WTC11 (cell line): ENCODE data around the gene CACNA2D3. TPM values are rescaled to one million over a fixed set of nuclear protein-coding genes. Genes with fewer than 3 reads are reported as not detected.

Experiments used
- ATAC-seq: fragments of 200-7000 bp; cut with Tn5 transposase; 2 replicates; pipeline ENCODE4 v1.10.0; 2021; ENCODE audit warnings: mild to moderate bottlenecking, moderate library complexity
- CTCF ChIA-PET: fragments of 300-600 bp; sonication (Branson Sonifier 250); formaldehyde crosslinking; loops from one replicate; lab custom pipeline; 2021; ENCODE audit warnings: antibody characterized with exemption; lab: Charles Lee
- POLR2A ChIA-PET: fragments of 350-600 bp; sonication (Branson Sonifier 250); formaldehyde crosslinking; loops from one replicate; lab custom pipeline; 2021; ENCODE audit warnings: antibody characterized with exemption; lab: Charles Lee
- DNase-seq: peaks from one replicate; pipeline ENCODE4 v3.0.0; 2021; ENCODE audit warnings: low spot score
- H3K27ac Mint-ChIP-seq: 2 replicates; pipeline ENCODE4 v1.8.0; 2021; ENCODE audit warnings: mixed read lengths
- H3K27me3 Mint-ChIP-seq: 2 replicates; pipeline ENCODE4 v1.8.0; 2021; ENCODE audit warnings: low read depth, mild to moderate bottlenecking, moderate library complexity, mixed read lengths
- H3K36me3 Mint-ChIP-seq: 2 replicates; pipeline ENCODE4 v1.8.0; 2021; ENCODE audit warnings: mixed read lengths
- H3K4me1 Mint-ChIP-seq: 2 replicates; pipeline ENCODE4 v1.8.0; 2022; ENCODE audit warnings: mixed read lengths
- H3K4me3 Mint-ChIP-seq: 2 replicates; pipeline ENCODE4 v1.8.0; 2021; ENCODE audit warnings: mild to moderate bottlenecking, moderate library complexity, mixed read lengths
- H3K9me3 Mint-ChIP-seq: 2 replicates; pipeline ENCODE4 v1.8.0; 2021; ENCODE audit warnings: mixed read lengths
- FOXP1 ChIP-seq: sonication (generic); formaldehyde crosslinking; IDR thresholded peaks from 2 replicates; pipeline ENCODE4 v1.8.0; 2022; ENCODE audit warnings: missing genetic modification reagents, mild to moderate bottlenecking, moderate library complexity, borderline replicate concordance
- GABPB1 ChIP-seq: sonication (generic); formaldehyde crosslinking; IDR thresholded peaks from 2 replicates; pipeline ENCODE4 v1.8.1; 2023; ENCODE audit warnings: mild to moderate bottlenecking, missing genetic modification reagents
- HMGA2 ChIP-seq: fragments of 250-450 bp; sonication (Bioruptor Pico); IDR thresholded peaks from 2 replicates; pipeline ENCODE4 v1.4.0; 2021; ENCODE audit warnings: mild to moderate bottlenecking, moderate library complexity
- MAX ChIP-seq: sonication (generic); formaldehyde crosslinking; IDR thresholded peaks from 2 replicates; pipeline ENCODE4 v1.8.0; 2022; ENCODE audit warnings: mild to moderate bottlenecking, missing genetic modification reagents
- MXD4 ChIP-seq: fragments of 250-450 bp; sonication (Bioruptor Pico); IDR thresholded peaks from 2 replicates; pipeline ENCODE4 v1.8.0; 2021; ENCODE audit warnings: mild to moderate bottlenecking, moderate library complexity, borderline replicate concordance
- NR1H2 ChIP-seq: sonication (generic); formaldehyde crosslinking; IDR thresholded peaks from 2 replicates; pipeline ENCODE4 v1.9.0; 2021; ENCODE audit warnings: mild to moderate bottlenecking, moderate library complexity, missing genetic modification reagents
- OVOL2 ChIP-seq: fragments of 250-450 bp; sonication (Bioruptor Pico); IDR thresholded peaks from 2 replicates; pipeline ENCODE4 v1.9.0; 2021; ENCODE audit warnings: mild to moderate bottlenecking, borderline replicate concordance
- SP1 ChIP-seq: sonication (generic); formaldehyde crosslinking; conservative IDR thresholded peaks from 2 replicates; pipeline ENCODE4 v1.8.1; 2022; ENCODE audit warnings: missing genetic modification reagents
- TCF7 ChIP-seq: sonication (generic); formaldehyde crosslinking; IDR thresholded peaks from 2 replicates; pipeline ENCODE4 v1.8.0; 2022; ENCODE audit warnings: mild to moderate bottlenecking, low read depth, missing genetic modification reagents, moderate library complexity
- TEAD1 ChIP-seq: sonication (generic); formaldehyde crosslinking; IDR thresholded peaks from 2 replicates; pipeline ENCODE4 v1.8.0; 2022; ENCODE audit warnings: mild to moderate bottlenecking, missing genetic modification reagents
- TP53 ChIP-seq: sonication (generic); formaldehyde crosslinking; IDR thresholded peaks from 2 replicates; pipeline ENCODE4 v1.8.1; 2023; ENCODE audit warnings: mild to moderate bottlenecking, missing genetic modification reagents
- USF1 ChIP-seq: sonication (generic); formaldehyde crosslinking; IDR thresholded peaks from 2 replicates; pipeline ENCODE4 v1.8.0; 2022; ENCODE audit warnings: mild to moderate bottlenecking, missing genetic modification reagents
- ZMAT4 ChIP-seq: fragments of 250-450 bp; sonication (Bioruptor Pico); IDR thresholded peaks from 2 replicates; pipeline ENCODE4 v1.9.0; 2021; ENCODE audit warnings: mild to moderate bottlenecking
- ZNF425 ChIP-seq: fragments of 250-450 bp; sonication (Bioruptor Pico); conservative IDR thresholded peaks from 2 replicates; pipeline ENCODE4 v1.9.0; 2021; ENCODE audit warnings: mild to moderate bottlenecking
- total RNA-seq: library from RNA; stranded (reverse); gene quantifications from 3 replicates; pipeline ENCODE4 v1.2.3, GENCODE V29; 2021
- TF ChIP-seq, protein P1 (sequence below): sonication (generic); formaldehyde crosslinking; IDR thresholded peaks from 2 replicates; pipeline ENCODE4 v1.8.0; 2023; ENCODE audit warnings: missing genetic modification reagents, mild to moderate bottlenecking, borderline replicate concordance
- TF ChIP-seq, protein P2 (sequence below): fragments of 250-450 bp; sonication (Bioruptor Pico); IDR thresholded peaks from 2 replicates; pipeline ENCODE4 v1.9.0; 2021; ENCODE audit warnings: mild to moderate bottlenecking, borderline replicate concordance
- TF ChIP-seq, protein P3 (sequence below): sonication (generic); formaldehyde crosslinking; IDR thresholded peaks from 2 replicates; pipeline ENCODE4 v1.8.1; 2023; ENCODE audit warnings: mild to moderate bottlenecking, missing genetic modification reagents, moderate library complexity

CACNA2D3 gene
- total RNA-seq, 1 experiment from 2014 or later, result 5.0 TPM

- DNase-seq, result no peak
- POLR2A ChIA-PET, result no interaction called here
- H3K27ac Mint-ChIP-seq, result no peak overlapping the region
Measured at GRCh38 chr3:54889731-54890130, 767.4 kb downstream of the CACNA2D3 start.

More at GRCh38 chr3:54889731-54890130, 767.4 kb downstream of the CACNA2D3 start:
- H3K4me1 Mint-ChIP-seq, result peaks cover 20% of the 10 kb centered on the region
- H3K9me3 Mint-ChIP-seq, result no peaks in the 10 kb centered on the region
- TF ChIP-seq MXD4 (CRISPR knock-in tag) (no peak), TP53 (CRISPR knock-in tag) (no peak), ZMAT4 (CRISPR knock-in tag) (no peak), TCF7 (CRISPR knock-in tag) (no peak), ZNF425 (CRISPR knock-in tag) (no peak), OVOL2 (no peak), TEAD1 (CRISPR knock-in tag) (no peak), SP1 (CRISPR knock-in tag) (no peak), MAX (no peak), FOXP1 (CRISPR knock-in tag) (no peak), NR1H2 (no peak), GABPB1 (CRISPR knock-in tag) (no peak), HMGA2 (no peak), USF1 (CRISPR knock-in tag) (no peak)
- TF ChIP-seq, protein P1, sequence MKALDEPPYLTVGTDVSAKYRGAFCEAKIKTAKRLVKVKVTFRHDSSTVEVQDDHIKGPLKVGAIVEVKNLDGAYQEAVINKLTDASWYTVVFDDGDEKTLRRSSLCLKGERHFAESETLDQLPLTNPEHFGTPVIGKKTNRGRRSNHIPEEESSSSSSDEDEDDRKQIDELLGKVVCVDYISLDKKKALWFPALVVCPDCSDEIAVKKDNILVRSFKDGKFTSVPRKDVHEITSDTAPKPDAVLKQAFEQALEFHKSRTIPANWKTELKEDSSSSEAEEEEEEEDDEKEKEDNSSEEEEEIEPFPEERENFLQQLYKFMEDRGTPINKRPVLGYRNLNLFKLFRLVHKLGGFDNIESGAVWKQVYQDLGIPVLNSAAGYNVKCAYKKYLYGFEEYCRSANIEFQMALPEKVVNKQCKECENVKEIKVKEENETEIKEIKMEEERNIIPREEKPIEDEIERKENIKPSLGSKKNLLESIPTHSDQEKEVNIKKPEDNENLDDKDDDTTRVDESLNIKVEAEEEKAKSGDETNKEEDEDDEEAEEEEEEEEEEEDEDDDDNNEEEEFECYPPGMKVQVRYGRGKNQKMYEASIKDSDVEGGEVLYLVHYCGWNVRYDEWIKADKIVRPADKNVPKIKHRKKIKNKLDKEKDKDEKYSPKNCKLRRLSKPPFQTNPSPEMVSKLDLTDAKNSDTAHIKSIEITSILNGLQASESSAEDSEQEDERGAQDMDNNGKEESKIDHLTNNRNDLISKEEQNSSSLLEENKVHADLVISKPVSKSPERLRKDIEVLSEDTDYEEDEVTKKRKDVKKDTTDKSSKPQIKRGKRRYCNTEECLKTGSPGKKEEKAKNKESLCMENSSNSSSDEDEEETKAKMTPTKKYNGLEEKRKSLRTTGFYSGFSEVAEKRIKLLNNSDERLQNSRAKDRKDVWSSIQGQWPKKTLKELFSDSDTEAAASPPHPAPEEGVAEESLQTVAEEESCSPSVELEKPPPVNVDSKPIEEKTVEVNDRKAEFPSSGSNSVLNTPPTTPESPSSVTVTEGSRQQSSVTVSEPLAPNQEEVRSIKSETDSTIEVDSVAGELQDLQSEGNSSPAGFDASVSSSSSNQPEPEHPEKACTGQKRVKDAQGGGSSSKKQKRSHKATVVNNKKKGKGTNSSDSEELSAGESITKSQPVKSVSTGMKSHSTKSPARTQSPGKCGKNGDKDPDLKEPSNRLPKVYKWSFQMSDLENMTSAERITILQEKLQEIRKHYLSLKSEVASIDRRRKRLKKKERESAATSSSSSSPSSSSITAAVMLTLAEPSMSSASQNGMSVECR, result no peak
- TF ChIP-seq, protein P2, sequence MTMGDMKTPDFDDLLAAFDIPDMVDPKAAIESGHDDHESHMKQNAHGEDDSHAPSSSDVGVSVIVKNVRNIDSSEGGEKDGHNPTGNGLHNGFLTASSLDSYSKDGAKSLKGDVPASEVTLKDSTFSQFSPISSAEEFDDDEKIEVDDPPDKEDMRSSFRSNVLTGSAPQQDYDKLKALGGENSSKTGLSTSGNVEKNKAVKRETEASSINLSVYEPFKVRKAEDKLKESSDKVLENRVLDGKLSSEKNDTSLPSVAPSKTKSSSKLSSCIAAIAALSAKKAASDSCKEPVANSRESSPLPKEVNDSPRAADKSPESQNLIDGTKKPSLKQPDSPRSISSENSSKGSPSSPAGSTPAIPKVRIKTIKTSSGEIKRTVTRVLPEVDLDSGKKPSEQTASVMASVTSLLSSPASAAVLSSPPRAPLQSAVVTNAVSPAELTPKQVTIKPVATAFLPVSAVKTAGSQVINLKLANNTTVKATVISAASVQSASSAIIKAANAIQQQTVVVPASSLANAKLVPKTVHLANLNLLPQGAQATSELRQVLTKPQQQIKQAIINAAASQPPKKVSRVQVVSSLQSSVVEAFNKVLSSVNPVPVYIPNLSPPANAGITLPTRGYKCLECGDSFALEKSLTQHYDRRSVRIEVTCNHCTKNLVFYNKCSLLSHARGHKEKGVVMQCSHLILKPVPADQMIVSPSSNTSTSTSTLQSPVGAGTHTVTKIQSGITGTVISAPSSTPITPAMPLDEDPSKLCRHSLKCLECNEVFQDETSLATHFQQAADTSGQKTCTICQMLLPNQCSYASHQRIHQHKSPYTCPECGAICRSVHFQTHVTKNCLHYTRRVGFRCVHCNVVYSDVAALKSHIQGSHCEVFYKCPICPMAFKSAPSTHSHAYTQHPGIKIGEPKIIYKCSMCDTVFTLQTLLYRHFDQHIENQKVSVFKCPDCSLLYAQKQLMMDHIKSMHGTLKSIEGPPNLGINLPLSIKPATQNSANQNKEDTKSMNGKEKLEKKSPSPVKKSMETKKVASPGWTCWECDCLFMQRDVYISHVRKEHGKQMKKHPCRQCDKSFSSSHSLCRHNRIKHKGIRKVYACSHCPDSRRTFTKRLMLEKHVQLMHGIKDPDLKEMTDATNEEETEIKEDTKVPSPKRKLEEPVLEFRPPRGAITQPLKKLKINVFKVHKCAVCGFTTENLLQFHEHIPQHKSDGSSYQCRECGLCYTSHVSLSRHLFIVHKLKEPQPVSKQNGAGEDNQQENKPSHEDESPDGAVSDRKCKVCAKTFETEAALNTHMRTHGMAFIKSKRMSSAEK (CRISPR knock-in tag), result no peak
- TF ChIP-seq, protein P3, sequence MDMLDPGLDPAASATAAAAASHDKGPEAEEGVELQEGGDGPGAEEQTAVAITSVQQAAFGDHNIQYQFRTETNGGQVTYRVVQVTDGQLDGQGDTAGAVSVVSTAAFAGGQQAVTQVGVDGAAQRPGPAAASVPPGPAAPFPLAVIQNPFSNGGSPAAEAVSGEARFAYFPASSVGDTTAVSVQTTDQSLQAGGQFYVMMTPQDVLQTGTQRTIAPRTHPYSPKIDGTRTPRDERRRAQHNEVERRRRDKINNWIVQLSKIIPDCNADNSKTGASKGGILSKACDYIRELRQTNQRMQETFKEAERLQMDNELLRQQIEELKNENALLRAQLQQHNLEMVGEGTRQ (CRISPR knock-in tag), result no peak
- no peak overlapping the region for H3K4me3 Mint-ChIP-seq
- CTCF ChIA-PET, result interaction anchor here (0.7 kb wide), 2 partner anchors 266 to 742 kb away, joined by 3 to 5 read pairs; no protein-coding TSS in a partner anchor
- H3K27me3 Mint-ChIP-seq, result no peaks in the 10 kb centered on the region
- H3K36me3 Mint-ChIP-seq, result peaks cover 12% of the 10 kb centered on the region
- ATAC-seq, result no peak
